C4-2B (cell line): ENCODE data around the gene PLCB3.

Experiments
- ZFX ChIP-seq: fragments of 450-650 bp; IDR thresholded peaks from 2 replicates; pipeline ENCODE4 v1.6.1; 2017
- TF ChIP-seq, protein P1 (sequence below): fragments of 450-650 bp; conservative IDR thresholded peaks from 2 replicates; pipeline ENCODE4 v1.5.1; 2017; ENCODE audit warnings: mild to moderate bottlenecking

DNA sequence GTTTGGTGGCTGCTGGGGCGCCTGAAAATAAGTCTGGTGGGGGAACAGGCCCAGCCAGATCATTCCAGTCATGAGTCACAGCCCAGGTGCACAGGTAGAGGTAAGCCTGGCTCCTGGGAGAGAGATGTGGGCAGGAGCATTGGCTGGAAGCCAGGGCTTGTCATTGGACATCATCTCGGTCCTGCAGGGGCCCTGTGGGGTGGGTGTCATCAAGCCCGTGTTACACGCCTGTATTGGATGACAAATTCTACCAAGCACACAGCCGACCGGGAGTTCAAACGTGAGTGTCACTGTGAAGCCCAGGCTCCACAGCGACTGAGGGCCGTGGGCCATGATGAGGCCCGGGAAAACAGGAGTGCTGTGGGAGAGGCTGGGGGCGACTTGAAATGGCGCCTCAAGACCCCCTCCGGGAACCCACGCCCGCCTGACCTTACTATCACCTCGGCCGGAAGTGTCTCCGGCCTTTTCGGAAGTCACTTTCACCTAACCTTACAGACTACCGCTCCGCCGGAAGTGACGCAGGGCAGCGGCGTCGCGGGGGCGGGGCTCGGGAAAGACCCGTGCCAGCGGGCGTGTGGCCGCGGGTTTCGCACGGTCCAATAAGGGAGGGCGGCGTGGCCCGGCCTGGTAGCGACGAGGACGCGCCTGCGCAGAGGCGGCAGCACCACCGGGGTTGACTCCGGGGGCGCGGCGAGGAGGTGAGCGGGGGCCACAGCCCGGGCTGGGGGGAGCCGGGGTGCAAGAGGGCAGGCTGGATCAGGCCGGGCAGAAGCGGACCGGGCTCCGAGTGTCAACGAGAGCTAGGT is 10.7 kb upstream of the PLCB3 start, which contains the start of gene FKBP2:
- TF ChIP-seq, protein P1, sequence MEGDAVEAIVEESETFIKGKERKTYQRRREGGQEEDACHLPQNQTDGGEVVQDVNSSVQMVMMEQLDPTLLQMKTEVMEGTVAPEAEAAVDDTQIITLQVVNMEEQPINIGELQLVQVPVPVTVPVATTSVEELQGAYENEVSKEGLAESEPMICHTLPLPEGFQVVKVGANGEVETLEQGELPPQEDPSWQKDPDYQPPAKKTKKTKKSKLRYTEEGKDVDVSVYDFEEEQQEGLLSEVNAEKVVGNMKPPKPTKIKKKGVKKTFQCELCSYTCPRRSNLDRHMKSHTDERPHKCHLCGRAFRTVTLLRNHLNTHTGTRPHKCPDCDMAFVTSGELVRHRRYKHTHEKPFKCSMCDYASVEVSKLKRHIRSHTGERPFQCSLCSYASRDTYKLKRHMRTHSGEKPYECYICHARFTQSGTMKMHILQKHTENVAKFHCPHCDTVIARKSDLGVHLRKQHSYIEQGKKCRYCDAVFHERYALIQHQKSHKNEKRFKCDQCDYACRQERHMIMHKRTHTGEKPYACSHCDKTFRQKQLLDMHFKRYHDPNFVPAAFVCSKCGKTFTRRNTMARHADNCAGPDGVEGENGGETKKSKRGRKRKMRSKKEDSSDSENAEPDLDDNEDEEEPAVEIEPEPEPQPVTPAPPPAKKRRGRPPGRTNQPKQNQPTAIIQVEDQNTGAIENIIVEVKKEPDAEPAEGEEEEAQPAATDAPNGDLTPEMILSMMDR, result no peak
- TF ChIP-seq ZFX, result no peak
